Fibroblast of lung (primary cell): ENCODE measurements around the gene RRAGB. TPM values are rescaled to one million over a fixed set of nuclear protein-coding genes. Genes with fewer than 3 reads are reported as not detected.
A peak's percentile ranks its signal among the peaks of the same experiment; 100 is the strongest.
"Not testable (repeated sequence)": the region's sequence is repeated elsewhere in the genome, so short reads cannot be mapped to it uniquely, and the experiment has no call there.

Experiments
- DNase-seq, 2 donors: peaks; one replicate each; pipeline versions ENCODE4 v3.0.0 to v3.0.0-alpha.2; 2010; ENCODE audit warnings: low read depth in 2 of 2
- H2AFZ ChIP-seq: 2 replicates; pipeline ENCODE4 v1.5.1; 2012; ENCODE audit warnings: low read length, control low read depth, inconsistent platforms
- H3K27ac ChIP-seq: 2 replicates; pipeline ENCODE4 v1.5.1; 2011; ENCODE audit warnings: low read length, control low read depth; ENCODE audit not compliant: insufficient read depth
- H3K27me3 ChIP-seq: 2 replicates; pipeline ENCODE4 v1.5.1; 2011; ENCODE audit warnings: mild to moderate bottlenecking, low read length; ENCODE audit not compliant: control insufficient read depth, insufficient read depth
- H3K36me3 ChIP-seq: 2 replicates; pipeline ENCODE4 v1.5.1; 2011; ENCODE audit warnings: low read length; ENCODE audit not compliant: control insufficient read depth, insufficient read depth
- H3K4me1 ChIP-seq: 2 replicates; pipeline ENCODE4 v1.5.1; 2011; ENCODE audit warnings: low read length; ENCODE audit not compliant: control insufficient read depth, insufficient read depth; ENCODE audit errors: extremely low read depth
- H3K4me2 ChIP-seq: 2 replicates; pipeline ENCODE4 v1.5.1; 2011; ENCODE audit warnings: low read length, control low read depth; ENCODE audit not compliant: insufficient read depth; ENCODE audit errors: extremely low read depth
- H3K4me3 ChIP-seq, 4 experiments: fragments of 200-600 bp in 1 of 4; sonication (generic) in 1 of 4; replicated peaks in 1 of 4; 2 replicates each; pipeline ENCODE4 v1.5.1; 2011 to 2016; ENCODE audit warnings: low read length in 4 of 4, low read depth in 3 of 4, mild to moderate bottlenecking in 3 of 4, control low read depth in 2 of 4, inconsistent platforms in 1 of 4, mixed read lengths in 1 of 4; ENCODE audit not compliant: insufficient read depth in 1 of 4; ENCODE audit errors: control extremely low read depth in 1 of 4
- H3K79me2 ChIP-seq: 2 replicates; pipeline ENCODE4 v1.5.1; 2012; ENCODE audit warnings: mild to moderate bottlenecking, low read length, inconsistent platforms; ENCODE audit not compliant: control insufficient read depth, insufficient read depth
- H3K9ac ChIP-seq: 2 replicates; pipeline ENCODE4 v1.5.1; 2011; ENCODE audit warnings: mild to moderate bottlenecking, low read length, control low read depth; ENCODE audit not compliant: insufficient read depth
- H3K9me3 ChIP-seq: 2 replicates; pipeline ENCODE4 v1.5.1; 2012; ENCODE audit warnings: low read depth, low read length; ENCODE audit not compliant: control insufficient read depth, insufficient read depth
- H4K20me1 ChIP-seq: 2 replicates; pipeline ENCODE4 v1.5.1; 2011; ENCODE audit warnings: low read length; ENCODE audit not compliant: control insufficient read depth, insufficient read depth; ENCODE audit errors: extremely low read depth
- EZH2 ChIP-seq: IDR thresholded peaks from 2 replicates; pipeline ENCODE4 v1.5.1; 2012; ENCODE audit warnings: low read length, control low read depth, mild to moderate bottlenecking; ENCODE audit errors: missing control alignments
- polyA plus RNA-seq, 2 donors: library from polyadenylated mRNA; depleted of rRNA in 1 of 2; stranded (reverse) in 1 of 2; unstranded in 1 of 2; fragments of >200 nt; gene quantifications; 2 replicates each; pipeline ENCODE4 v1.2.1, GENCODE V29; 2011 to 2012; ENCODE audit warnings: missing spikeins in 1 of 2
- total RNA-seq: library from RNA; depleted of rRNA; stranded (reverse); fragments of >200 nt; gene quantifications from 2 replicates; pipeline ENCODE4 v1.2.1, GENCODE V29; 2014
- TF ChIP-seq, protein P1 (sequence below), 2 donors: IDR thresholded peaks in 1 of 2; conservative IDR thresholded peaks in 1 of 2; 1 replicate in 1 of 2; 2 replicates in 1 of 2; pipeline ENCODE4 v1.5.1; 2011 to 2012; ENCODE audit warnings: low read length in 2 of 2, control low read depth in 1 of 2, inconsistent platforms in 1 of 2, low read depth in 1 of 2, mild to moderate bottlenecking in 1 of 2

RRAGB gene
- total and polyA plus RNA-seq, 2 donors (not counting 1 experiment from before 2014, with no cell fraction given), result 36.5 to 57.6 TPM

DNA sequence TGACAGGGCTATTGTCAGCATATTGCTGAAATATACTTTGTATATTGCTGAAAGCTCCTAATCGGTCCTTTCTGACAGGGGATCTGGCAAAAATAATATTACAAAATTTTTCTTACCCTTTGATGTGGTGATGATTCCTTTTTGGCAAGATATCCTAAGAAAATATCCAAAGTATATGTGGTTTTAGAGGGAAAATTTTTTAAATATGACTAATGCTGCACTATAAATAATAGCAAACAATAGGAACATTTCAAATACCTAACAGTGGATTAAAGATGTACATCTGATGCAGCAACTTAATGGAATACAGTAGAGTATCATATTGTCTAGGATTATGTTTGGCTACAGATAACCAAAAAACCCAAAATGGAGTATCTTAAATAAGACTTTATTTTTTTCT, 49.6 kb downstream of the RRAGB start:
- H4K20me1 ChIP-seq, result no peaks in the 10 kb centered on the region
- TF ChIP-seq, protein P1, sequence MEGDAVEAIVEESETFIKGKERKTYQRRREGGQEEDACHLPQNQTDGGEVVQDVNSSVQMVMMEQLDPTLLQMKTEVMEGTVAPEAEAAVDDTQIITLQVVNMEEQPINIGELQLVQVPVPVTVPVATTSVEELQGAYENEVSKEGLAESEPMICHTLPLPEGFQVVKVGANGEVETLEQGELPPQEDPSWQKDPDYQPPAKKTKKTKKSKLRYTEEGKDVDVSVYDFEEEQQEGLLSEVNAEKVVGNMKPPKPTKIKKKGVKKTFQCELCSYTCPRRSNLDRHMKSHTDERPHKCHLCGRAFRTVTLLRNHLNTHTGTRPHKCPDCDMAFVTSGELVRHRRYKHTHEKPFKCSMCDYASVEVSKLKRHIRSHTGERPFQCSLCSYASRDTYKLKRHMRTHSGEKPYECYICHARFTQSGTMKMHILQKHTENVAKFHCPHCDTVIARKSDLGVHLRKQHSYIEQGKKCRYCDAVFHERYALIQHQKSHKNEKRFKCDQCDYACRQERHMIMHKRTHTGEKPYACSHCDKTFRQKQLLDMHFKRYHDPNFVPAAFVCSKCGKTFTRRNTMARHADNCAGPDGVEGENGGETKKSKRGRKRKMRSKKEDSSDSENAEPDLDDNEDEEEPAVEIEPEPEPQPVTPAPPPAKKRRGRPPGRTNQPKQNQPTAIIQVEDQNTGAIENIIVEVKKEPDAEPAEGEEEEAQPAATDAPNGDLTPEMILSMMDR (conservative IDR thresholded peaks at IDR 0.05 in 1 of 2, IDR thresholded peaks at IDR 0.05 in 1 of 2; ENCODE audit: low read depth in 1 of 2, low read length in 2 of 2), result no peak
- TF ChIP-seq EZH2, result no peak
- no peaks in the 10 kb centered on the region for H3K36me3 ChIP-seq
- DNase-seq, result peak; percentile 22 to 53
- no peaks in the 10 kb centered on the region for H3K4me1 ChIP-seq
- H3K4me3 ChIP-seq, result no peak overlapping the region
- no peaks in the 10 kb centered on the region for H3K9me3 ChIP-seq
- no peak overlapping the region for H3K9ac ChIP-seq
- no peaks in the 10 kb centered on the region for H3K79me2 ChIP-seq
- no peak overlapping the region for H3K4me2 ChIP-seq
- H3K27ac ChIP-seq, result no peak overlapping the region
- H2AFZ ChIP-seq, result no peak overlapping the region
- H3K27me3 ChIP-seq, result no peaks in the 10 kb centered on the region

GRCh38 chrX:55774419-55774818, 56.9 kb downstream of the RRAGB start:
- not testable (repeated sequence) for H2AFZ ChIP-seq, H4K20me1 ChIP-seq, H3K27me3 ChIP-seq, H3K27ac ChIP-seq, H3K36me3 ChIP-seq, H3K4me1 ChIP-seq, H3K9ac ChIP-seq, H3K4me3 ChIP-seq, H3K79me2 ChIP-seq, H3K4me2 ChIP-seq, H3K9me3 ChIP-seq
- peak; percentile 3 to 5 for DNase-seq

GRCh38 chrX:55777596-55777995, 60.0 kb downstream of the RRAGB start:
- H3K27ac ChIP-seq, result no peak overlapping the region
- no peak overlapping the region for H3K9ac ChIP-seq
- no peak for DNase-seq
- no peaks in the 10 kb centered on the region for H3K79me2 ChIP-seq
- no peak overlapping the region for H2AFZ ChIP-seq
- H3K27me3 ChIP-seq, result no peaks in the 10 kb centered on the region
- no peaks in the 10 kb centered on the region for H4K20me1 ChIP-seq
- H3K36me3 ChIP-seq, result no peaks in the 10 kb centered on the region
- H3K4me1 ChIP-seq, result no peaks in the 10 kb centered on the region
- no peak overlapping the region for H3K4me3 ChIP-seq
- no peaks in the 10 kb centered on the region for H3K9me3 ChIP-seq
- TF ChIP-seq, protein P1 (conservative IDR thresholded peaks at IDR 0.05 in 1 of 2, IDR thresholded peaks at IDR 0.05 in 1 of 2; ENCODE audit: low read depth in 1 of 2, low read length in 2 of 2), result no peak
- no peak for TF ChIP-seq EZH2
- no peak overlapping the region for H3K4me2 ChIP-seq

GRCh38 chrX:55778322-55778721, 60.8 kb downstream of the RRAGB start:
- peak in 1 of 2 donors; percentile 5 for DNase-seq
- TF ChIP-seq, protein P1 (conservative IDR thresholded peaks at IDR 0.05 in 1 of 2, IDR thresholded peaks at IDR 0.05 in 1 of 2; ENCODE audit: low read depth in 1 of 2, low read length in 2 of 2), result no peak
- TF ChIP-seq EZH2, result no peak
- Histone ChIP-seq H3K4me2 (no peak overlapping the region), H3K4me1 (no peaks in the 10 kb centered on the region), H3K9me3 (no peaks in the 10 kb centered on the region), H3K27ac (no peak overlapping the region), H3K9ac (no peak overlapping the region), H3K36me3 (no peaks in the 10 kb centered on the region), H4K20me1 (no peaks in the 10 kb centered on the region), H2AFZ (no peak overlapping the region), H3K4me3 (no peak overlapping the region), H3K27me3 (no peaks in the 10 kb centered on the region), H3K79me2 (no peaks in the 10 kb centered on the region)
